Hair follicle dermal papilla cell (primary cell): Measurements from ENCODE around the gene ENGASE. TPM values are rescaled to one million over a fixed set of nuclear protein-coding genes. Genes with fewer than 3 reads are reported as not detected.

Experiments
- total RNA-seq: library from RNA; depleted of rRNA; stranded (reverse); fragments of >200 nt; gene quantifications from 2 replicates; pipeline ENCODE4 v1.2.3, GENCODE V29; 2012

The ENGASE gene, protein sequence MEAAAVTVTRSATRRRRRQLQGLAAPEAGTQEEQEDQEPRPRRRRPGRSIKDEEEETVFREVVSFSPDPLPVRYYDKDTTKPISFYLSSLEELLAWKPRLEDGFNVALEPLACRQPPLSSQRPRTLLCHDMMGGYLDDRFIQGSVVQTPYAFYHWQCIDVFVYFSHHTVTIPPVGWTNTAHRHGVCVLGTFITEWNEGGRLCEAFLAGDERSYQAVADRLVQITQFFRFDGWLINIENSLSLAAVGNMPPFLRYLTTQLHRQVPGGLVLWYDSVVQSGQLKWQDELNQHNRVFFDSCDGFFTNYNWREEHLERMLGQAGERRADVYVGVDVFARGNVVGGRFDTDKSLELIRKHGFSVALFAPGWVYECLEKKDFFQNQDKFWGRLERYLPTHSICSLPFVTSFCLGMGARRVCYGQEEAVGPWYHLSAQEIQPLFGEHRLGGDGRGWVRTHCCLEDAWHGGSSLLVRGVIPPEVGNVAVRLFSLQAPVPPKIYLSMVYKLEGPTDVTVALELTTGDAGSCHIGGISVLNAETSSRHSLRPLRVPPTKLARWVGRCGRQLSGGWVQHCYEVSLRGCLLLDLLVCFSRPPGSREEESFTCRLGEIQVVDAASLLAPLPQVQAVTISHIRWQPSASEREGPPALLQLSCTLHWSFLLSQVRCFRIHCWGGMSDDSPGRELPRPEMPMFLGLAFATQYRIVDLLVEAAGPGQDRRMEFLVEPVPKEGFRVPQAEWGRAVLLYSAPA
- total RNA-seq = 11.8 and 15.4 TPM in 2 replicates

DNA sequence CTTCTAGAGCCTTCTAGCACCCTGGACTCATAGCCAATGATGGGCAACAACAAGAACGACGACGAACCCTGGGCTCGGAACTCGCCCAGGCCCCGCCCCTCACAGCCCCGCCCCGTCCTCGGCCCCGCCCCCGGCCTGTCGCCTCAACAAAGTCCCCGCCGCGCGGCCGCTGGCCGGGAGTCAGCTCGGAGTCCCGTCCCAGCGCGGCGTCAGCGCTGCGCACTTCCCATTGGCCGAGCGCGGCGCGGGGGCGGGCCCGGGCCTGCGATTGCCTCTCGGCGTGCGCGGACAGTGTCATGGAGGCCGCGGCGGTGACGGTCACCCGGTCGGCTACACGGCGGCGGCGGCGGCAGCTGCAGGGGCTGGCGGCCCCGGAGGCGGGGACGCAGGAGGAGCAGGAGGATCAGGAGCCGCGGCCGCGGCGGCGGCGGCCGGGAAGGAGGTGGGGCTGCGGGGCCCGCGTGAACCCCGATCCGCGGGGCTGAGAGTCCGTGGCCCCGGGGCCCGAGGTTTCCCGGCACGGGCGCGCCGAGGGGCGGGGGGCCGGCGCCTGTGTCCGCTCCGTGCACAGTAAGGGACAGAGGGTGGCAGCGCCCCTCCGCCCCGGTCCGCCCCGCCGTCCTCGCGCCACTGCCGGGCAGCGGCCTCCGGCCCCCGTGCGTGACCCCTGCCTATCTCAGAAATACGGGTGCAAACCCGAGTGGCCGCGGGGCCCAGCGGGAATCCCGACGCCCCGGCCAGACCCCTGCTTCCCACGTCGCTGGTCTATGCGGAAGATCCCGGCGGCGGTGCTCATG, at the start of gene ENGASE:
Gene ENGASE (plus strand): TSS at position 176 of the 797 bp plus-strand sequence. CDS start 121 bp downstream, at position 297.

Other genes with a start within 250 kb of the ENGASE start
- gene USP36, start 234.0 kb upstream of the ENGASE start, total RNA-seq = 45.4 and 50.5 TPM in 2 replicates
- 6.2 and 6.6 TPM in 2 replicates for gene CEP295NL, start 171.6 kb upstream of the ENGASE start, total RNA-seq
- gene TIMP2, start 149.4 kb upstream of the ENGASE start, total RNA-seq = 256 and 268 TPM in 2 replicates
- 159 and 222 TPM in 2 replicates for gene LGALS3BP, start 94.9 kb upstream of the ENGASE start, total RNA-seq
- gene CANT1, start 65.1 kb upstream of the ENGASE start, total RNA-seq = 50.6 and 74.0 TPM in 2 replicates
- 23.9 and 24.7 TPM in 2 replicates for gene C1QTNF1, start 50.7 kb upstream of the ENGASE start, total RNA-seq